ENCODE measurements around the gene FLNA. TPM values are rescaled to one million over a fixed set of nuclear protein-coding genes. Genes with fewer than 3 reads are reported as not detected.
"Not testable (repeated sequence)": the region's sequence is repeated elsewhere in the genome, so short reads cannot be mapped to it uniquely, and the experiment has no call there.

Gene FLNA
- total RNA-seq, 1 donor, result 868 TPM

GRCh38 chrX:154343063-154343462, 31.4 kb downstream of the FLNA start:
- DNase-seq (ENCODE audit: low read depth in 2 of 3, low spot score in 2 of 3), result not testable (repeated sequence)

GRCh38 chrX:154341399-154342298, 32.8 kb downstream of the FLNA start:
- not testable (repeated sequence) for DNase-seq (ENCODE audit: low read depth in 2 of 3, low spot score in 2 of 3)

GRCh38 chrX:154334496-154334895, 39.9 kb downstream of the FLNA start:
- DNase-seq (ENCODE audit: low read depth in 2 of 3, low spot score in 2 of 3), result no peak

GRCh38 chrX:154333837-154334271, 40.6 kb downstream of the FLNA start:
- DNase-seq (ENCODE audit: low read depth in 2 of 3, low spot score in 2 of 3), result peak in 1 of 3 donors; percentile 9

GRCh38 chrX:154333116-154333515, 41.3 kb downstream of the FLNA start:
- DNase-seq (ENCODE audit: low read depth in 2 of 3, low spot score in 2 of 3), result no peak

- DNase-seq (ENCODE audit: low read depth in 2 of 3, low spot score in 2 of 3), result no peak
These were observed 41.9 kb downstream of the FLNA start for GRCh38 chrX:154332561-154332960.

GRCh38 chrX:154329294-154329693, 45.1 kb downstream of the FLNA start:
- no peak for DNase-seq (ENCODE audit: low read depth in 2 of 3, low spot score in 2 of 3)

GRCh38 chrX:154328646-154329045, 45.8 kb downstream of the FLNA start:
- DNase-seq (ENCODE audit: low read depth in 2 of 3, low spot score in 2 of 3), result no peak

GRCh38 chrX:154327038-154327820, 47.2 kb downstream of the FLNA start:
- DNase-seq (ENCODE audit: low read depth in 2 of 3, low spot score in 2 of 3), result peak in 1 of 3 donors; percentile 32

GRCh38 chrX:154325541-154325940, 48.9 kb downstream of the FLNA start:
- DNase-seq (ENCODE audit: low read depth in 2 of 3, low spot score in 2 of 3), result no peak

GRCh38 chrX:154323537-154323936, 50.9 kb downstream of the FLNA start:
- DNase-seq (ENCODE audit: low read depth in 2 of 3, low spot score in 2 of 3), result no peak

- no peak for DNase-seq (ENCODE audit: low read depth in 2 of 3, low spot score in 2 of 3)
These were observed 51.5 kb downstream of the FLNA start for GRCh38 chrX:154322890-154323289.

- no peak for DNase-seq (ENCODE audit: low read depth in 2 of 3, low spot score in 2 of 3)
These were observed 52.8 kb downstream of the FLNA start for GRCh38 chrX:154321594-154321993.

GRCh38 chrX:154321152-154321551, 53.3 kb downstream of the FLNA start:
- DNase-seq (ENCODE audit: low read depth in 2 of 3, low spot score in 2 of 3), result no peak

- DNase-seq (ENCODE audit: low read depth in 2 of 3, low spot score in 2 of 3), result no peak
These were observed 54.0 kb downstream of the FLNA start for GRCh38 chrX:154320406-154320805.

- no peak for DNase-seq (ENCODE audit: low read depth in 2 of 3, low spot score in 2 of 3)
These were observed 56.9 kb downstream of the FLNA start for GRCh38 chrX:154317391-154317995.

GRCh38 chrX:154315416-154315815, 59.0 kb downstream of the FLNA start:
- DNase-seq (ENCODE audit: low read depth in 2 of 3, low spot score in 2 of 3), result no peak

- DNase-seq (ENCODE audit: low read depth in 2 of 3, low spot score in 2 of 3), result no peak
These were observed 61.3 kb downstream of the FLNA start for GRCh38 chrX:154313147-154313546.

- DNase-seq (ENCODE audit: low read depth in 2 of 3, low spot score in 2 of 3), result no peak
These were observed 62.3 kb downstream of the FLNA start for GRCh38 chrX:154312116-154312515.

- no peak for DNase-seq (ENCODE audit: low read depth in 2 of 3, low spot score in 2 of 3)
These were observed 63.6 kb downstream of the FLNA start for GRCh38 chrX:154310616-154311536.

All from hematopoietic multipotent progenitor cell (in vitro differentiated cells).